Measurements from ENCODE around the gene CALR3. TPM values are rescaled to one million over a fixed set of nuclear protein-coding genes. Genes with fewer than 3 reads are reported as not detected.

Gene CALR3
- total and polyA plus RNA-seq, 4 experiments from 2014 or later = not detected

GRCh38 chr19:16436780-16437332 is 59.1 kb downstream of the CALR3 start:
- Mint-ChIP-seq H3K4me3 (no peak overlapping the region), H3K27ac (peak overlapping the region in 2 of 7 donors; percentile 55), H3K27me3 (no peaks in the 10 kb centered on the region), H3K9me3 (no peaks in the 10 kb centered on the region), H3K36me3 (peaks cover 25 to 43% of the 10 kb centered on the region in 2 donors), H3K4me1 (peaks cover 0 to 4% (median 2%) of the 10 kb centered on the region in 4 donors)
- no peaks in the 10 kb centered on the region for H3K9me3 ChIP-seq (ENCODE audit: control insufficient read depth in 1 of 2, low read length in 2 of 2)
- ChIA-PET POLR2A (ENCODE audit: partially characterized antibody) (no interaction called here), CTCF (ENCODE audit: partially characterized antibody) (no interaction called here)
- H3K36me3 ChIP-seq (ENCODE audit: insufficient read depth, low read length) = peaks cover 40% of the 10 kb centered on the region
- no peak overlapping the region for H3K4me3 ChIP-seq (ENCODE audit: low read length in 2 of 2)
- intact Hi-C loops (cut with micrococcal nuclease) = no loop called here
- no peak overlapping the region for H3K27ac ChIP-seq (ENCODE audit: low read depth, low read length)
- H3K27me3 ChIP-seq (ENCODE audit: insufficient read depth, low read length) = no peaks in the 10 kb centered on the region
- H3K4me1 ChIP-seq (ENCODE audit: insufficient read depth, low read length) = no peaks in the 10 kb centered on the region
- DNase-seq = no peak

- Histone ChIP-seq H3K27ac (ENCODE audit: low read depth, low read length) (no peak overlapping the region), H3K4me1 (ENCODE audit: insufficient read depth, low read length) (no peaks in the 10 kb centered on the region), H3K36me3 (ENCODE audit: insufficient read depth, low read length) (peaks cover 43% of the 10 kb centered on the region), H3K27me3 (ENCODE audit: insufficient read depth, low read length) (no peaks in the 10 kb centered on the region), H3K4me3 (ENCODE audit: low read length in 2 of 2) (no peak overlapping the region), H3K9me3 (ENCODE audit: control insufficient read depth in 1 of 2, low read length in 2 of 2) (no peaks in the 10 kb centered on the region)
- ChIA-PET CTCF (ENCODE audit: partially characterized antibody) (no interaction called here), POLR2A (ENCODE audit: partially characterized antibody) (no interaction called here)
- H3K4me1 Mint-ChIP-seq = peaks cover 0 to 4% (median 0%) of the 10 kb centered on the region in 4 donors
- peak overlapping the region in 1 of 8 donors; percentile 20 for H3K4me3 Mint-ChIP-seq
- DNase-seq = no peak
- intact Hi-C loops (cut with micrococcal nuclease) = no loop called here
- H3K27ac Mint-ChIP-seq = peak overlapping the region in 2 of 7 donors; percentile 14 to 32
- H3K36me3 Mint-ChIP-seq = peaks cover 25 to 45% of the 10 kb centered on the region in 2 donors
- no peaks in the 10 kb centered on the region for H3K9me3 Mint-ChIP-seq
- no peaks in the 10 kb centered on the region for H3K27me3 Mint-ChIP-seq
Measured at GRCh38 chr19:16435999-16436650, 59.8 kb downstream of the CALR3 start.

GRCh38 chr19:16435238-16435917 is 60.6 kb downstream of the CALR3 start:
- peaks cover 27 to 46% of the 10 kb centered on the region in 2 donors for H3K36me3 Mint-ChIP-seq
- H3K36me3 ChIP-seq (ENCODE audit: insufficient read depth, low read length) = peaks cover 42% of the 10 kb centered on the region
- peak overlapping the region in 2 of 7 donors; percentile 29 to 36 for H3K27ac Mint-ChIP-seq
- no peaks in the 10 kb centered on the region for H3K9me3 ChIP-seq (ENCODE audit: control insufficient read depth in 1 of 2, low read length in 2 of 2)
- no peak overlapping the region for H3K4me3 ChIP-seq (ENCODE audit: low read length in 2 of 2)
- DNase-seq = no peak
- no peak overlapping the region for H3K27ac ChIP-seq (ENCODE audit: low read depth, low read length)
- H3K27me3 Mint-ChIP-seq = no peaks in the 10 kb centered on the region
- intact Hi-C loops (cut with micrococcal nuclease) = no loop called here
- H3K9me3 Mint-ChIP-seq = no peaks in the 10 kb centered on the region
- CTCF ChIA-PET (ENCODE audit: partially characterized antibody) = interaction anchor here (0.9 kb wide), 1 partner anchor 18 kb away, joined by 3 read pairs; no protein-coding TSS in a partner anchor
- H3K4me1 Mint-ChIP-seq = peaks cover 0 to 4% (median 3%) of the 10 kb centered on the region in 4 donors
- POLR2A ChIA-PET (ENCODE audit: partially characterized antibody) = no interaction called here
- H3K27me3 ChIP-seq (ENCODE audit: insufficient read depth, low read length) = no peaks in the 10 kb centered on the region
- no peaks in the 10 kb centered on the region for H3K4me1 ChIP-seq (ENCODE audit: insufficient read depth, low read length)
- no peak overlapping the region for H3K4me3 Mint-ChIP-seq

DNA sequence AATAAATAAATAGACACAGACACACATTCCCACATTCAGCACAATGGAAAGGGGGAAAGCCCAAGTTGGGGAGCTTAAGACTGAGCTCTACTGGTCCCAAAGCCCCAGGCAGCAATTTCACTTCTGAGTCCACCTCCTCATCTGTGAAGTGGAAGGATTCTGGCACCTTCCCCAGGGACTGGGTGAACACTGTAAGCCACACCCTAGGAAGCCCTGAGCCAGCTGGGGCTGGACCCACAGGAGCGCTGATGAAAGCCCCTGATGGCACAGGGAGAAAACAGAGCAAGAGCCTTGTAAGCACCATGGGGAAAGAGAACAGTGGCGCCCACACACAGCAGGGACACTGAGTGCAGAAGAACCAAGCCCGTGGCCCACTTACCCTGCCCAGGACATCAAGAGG is 62.0 kb downstream of the CALR3 start:
- H3K36me3 Mint-ChIP-seq = peaks cover 27 to 50% of the 10 kb centered on the region in 2 donors
- H3K4me3 Mint-ChIP-seq = no peak overlapping the region
- Histone ChIP-seq H3K36me3 (ENCODE audit: insufficient read depth, low read length) (peaks cover 48% of the 10 kb centered on the region), H3K27me3 (ENCODE audit: insufficient read depth, low read length) (no peaks in the 10 kb centered on the region), H3K27ac (ENCODE audit: low read depth, low read length) (no peak overlapping the region), H3K4me1 (ENCODE audit: insufficient read depth, low read length) (peaks cover 14% of the 10 kb centered on the region), H3K9me3 (ENCODE audit: control insufficient read depth in 1 of 2, low read length in 2 of 2) (no peaks in the 10 kb centered on the region), H3K4me3 (ENCODE audit: low read length in 2 of 2) (no peak overlapping the region)
- no peak overlapping the region for H3K27ac Mint-ChIP-seq
- peaks cover 2 to 17% (median 8%) of the 10 kb centered on the region in 4 donors for H3K4me1 Mint-ChIP-seq
- no peaks in the 10 kb centered on the region for H3K27me3 Mint-ChIP-seq
- ChIA-PET CTCF (ENCODE audit: partially characterized antibody) (no interaction called here), POLR2A (ENCODE audit: partially characterized antibody) (no interaction called here)
- no peaks in the 10 kb centered on the region for H3K9me3 Mint-ChIP-seq
- DNase-seq = no peak
- intact Hi-C loops (cut with micrococcal nuclease) = no loop called here

GRCh38 chr19:16429759-16430091 is 66.2 kb downstream of the CALR3 start:
- no peaks in the 10 kb centered on the region for H3K9me3 Mint-ChIP-seq
- POLR2A ChIA-PET (ENCODE audit: partially characterized antibody) = no interaction called here
- CTCF ChIA-PET (ENCODE audit: partially characterized antibody) = no interaction called here
- H3K4me3 Mint-ChIP-seq = peak overlapping the region in 2 of 8 donors; percentile 49 to 77
- DNase-seq = no peak
- Histone ChIP-seq H3K4me3 (ENCODE audit: low read length in 2 of 2) (no peak overlapping the region), H3K36me3 (ENCODE audit: insufficient read depth, low read length) (peaks cover 29% of the 10 kb centered on the region), H3K27me3 (ENCODE audit: insufficient read depth, low read length) (no peaks in the 10 kb centered on the region), H3K4me1 (ENCODE audit: insufficient read depth, low read length) (peaks cover 14% of the 10 kb centered on the region), H3K27ac (ENCODE audit: low read depth, low read length) (no peak overlapping the region), H3K9me3 (ENCODE audit: control insufficient read depth in 1 of 2, low read length in 2 of 2) (no peaks in the 10 kb centered on the region)
- no peaks in the 10 kb centered on the region for H3K27me3 Mint-ChIP-seq
- H3K27ac Mint-ChIP-seq = peak overlapping the region in 6 of 7 donors; percentile 63 to 91 (median 78)
- H3K4me1 Mint-ChIP-seq = peaks cover 4 to 46% (median 12%) of the 10 kb centered on the region in 4 donors
- intact Hi-C loops (cut with micrococcal nuclease) = no loop called here
- H3K36me3 Mint-ChIP-seq = peaks cover 22 to 51% of the 10 kb centered on the region in 2 donors

- H3K4me3 Mint-ChIP-seq = peak overlapping the region in 5 of 8 donors; percentile 2 to 84 (median 49)
- no peak overlapping the region for H3K27ac ChIP-seq (ENCODE audit: low read depth, low read length)
- ChIA-PET CTCF (ENCODE audit: partially characterized antibody) (no interaction called here), POLR2A (ENCODE audit: partially characterized antibody) (interaction anchor here (0.6 kb wide), 1 partner anchor 279 kb away, joined by 3 read pairs; no protein-coding TSS in a partner anchor)
- no peaks in the 10 kb centered on the region for H3K9me3 Mint-ChIP-seq
- peak overlapping the region; percentile 13 to 91 (median 78) for H3K27ac Mint-ChIP-seq
- no peaks in the 10 kb centered on the region for H3K9me3 ChIP-seq (ENCODE audit: control insufficient read depth in 1 of 2, low read length in 2 of 2)
- H3K36me3 Mint-ChIP-seq = peaks cover 22 to 50% of the 10 kb centered on the region in 2 donors
- no peaks in the 10 kb centered on the region for H3K27me3 ChIP-seq (ENCODE audit: insufficient read depth, low read length)
- H3K4me3 ChIP-seq (ENCODE audit: low read length in 2 of 2) = no peak overlapping the region
- peaks cover 25% of the 10 kb centered on the region for H3K36me3 ChIP-seq (ENCODE audit: insufficient read depth, low read length)
- intact Hi-C loops (cut with micrococcal nuclease) = no loop called here
- peaks cover 4 to 46% (median 12%) of the 10 kb centered on the region in 4 donors for H3K4me1 Mint-ChIP-seq
- H3K27me3 Mint-ChIP-seq = no peaks in the 10 kb centered on the region
- peak in 2 of 5 donors; percentile 22 to 25 for DNase-seq
- peaks cover 14% of the 10 kb centered on the region for H3K4me1 ChIP-seq (ENCODE audit: insufficient read depth, low read length)
Measured at GRCh38 chr19:16429066-16429758, 66.8 kb downstream of the CALR3 start.

Data from CD4-positive, alpha-beta memory T cell (primary cell).